ENCODE results near the gene PAPPA.

Gene PAPPA

GRCh38 chr9:116149844-116150243, 3.7 kb upstream of the PAPPA start:
- no peak overlapping the region for H3K4me3 ChIP-seq (ENCODE audit: low read depth, low read length)
- no peak for DNase-seq (ENCODE audit: low read depth, low spot score)
- peak; percentile 39 for TF ChIP-seq CTCF (IDR thresholded peaks at IDR 0.05; ENCODE audit: insufficient read depth, low read length, missing control alignments)
- ChIA-PET CTCF (interaction anchor here (0.6 to 2.9 kb wide), 16 partner anchors 9 to 560 kb away, joined by 3 to 13 read pairs (median 3); no protein-coding TSS in a partner anchor), POLR2A (no interaction called here)

GRCh38 chr9:116151199-116151598, 2.4 kb upstream of the PAPPA start:
- no peak for TF ChIP-seq CTCF (IDR thresholded peaks at IDR 0.05; ENCODE audit: insufficient read depth, low read length, missing control alignments)
- no peak overlapping the region for H3K4me3 ChIP-seq (ENCODE audit: low read depth, low read length)
- ChIA-PET POLR2A (no interaction called here), CTCF (interaction anchor here (1.0 to 6.0 kb wide), 11 partner anchors 9 to 559 kb away, joined by 3 to 63 read pairs (median 4); no protein-coding TSS in a partner anchor)
- DNase-seq (ENCODE audit: low read depth, low spot score), result no peak

GRCh38 chr9:116151966-116152381, 1.6 kb upstream of the PAPPA start:
- CTCF ChIA-PET, result interaction anchor here (0.6 to 6.0 kb wide), 30 partner anchors 10 to 559 kb away, joined by 3 to 63 read pairs (median 4); no protein-coding TSS in a partner anchor
- POLR2A ChIA-PET, result interaction anchor here (0.6 to 1.1 kb wide), 6 partner anchors 26 to 562 kb away, joined by 3 to 4 read pairs (median 3); no protein-coding TSS in a partner anchor
- TF ChIP-seq CTCF (IDR thresholded peaks at IDR 0.05; ENCODE audit: insufficient read depth, low read length, missing control alignments), result no peak
- no peak overlapping the region; the same call in 1 of the 2 replicates for H3K4me3 ChIP-seq (ENCODE audit: low read depth, low read length)
- DNase-seq (ENCODE audit: low read depth, low spot score), result peak; percentile 97

GRCh38 chr9:116152390-116152789, 1.2 kb upstream of the PAPPA start:
- H3K4me3 ChIP-seq (ENCODE audit: low read depth, low read length), result no peak overlapping the region; the same call in 1 of the 2 replicates
- no peak for TF ChIP-seq CTCF (IDR thresholded peaks at IDR 0.05; ENCODE audit: insufficient read depth, low read length, missing control alignments)
- ChIA-PET POLR2A (interaction anchor here (0.6 to 1.1 kb wide), 7 partner anchors 26 to 562 kb away, joined by 3 to 4 read pairs (median 3); no protein-coding TSS in a partner anchor), CTCF (interaction anchor here (0.6 to 6.0 kb wide), 33 partner anchors 9 to 560 kb away, joined by 3 to 63 read pairs (median 4); no protein-coding TSS in a partner anchor)
- no peak for DNase-seq (ENCODE audit: low read depth, low spot score)

- H3K4me3 ChIP-seq (ENCODE audit: low read depth, low read length), result peak overlapping the region; percentile 87
- no peak for DNase-seq (ENCODE audit: low read depth, low spot score)
- TF ChIP-seq CTCF (IDR thresholded peaks at IDR 0.05; ENCODE audit: insufficient read depth, low read length, missing control alignments), result no peak
- ChIA-PET POLR2A (interaction anchor here (0.6 to 1.4 kb wide), 12 partner anchors 37 to 563 kb away, joined by 3 to 7 read pairs (median 3); no protein-coding TSS in a partner anchor), CTCF (interaction anchor here (0.6 to 6.0 kb wide), 27 partner anchors 11 to 560 kb away, joined by 3 to 63 read pairs (median 4); no protein-coding TSS in a partner anchor)
These were observed 438 bp upstream of the PAPPA start for GRCh38 chr9:116152941-116153764.
